ENCODE measurements around the gene C4orf51. TPM values are rescaled to one million over a fixed set of nuclear protein-coding genes. Genes with fewer than 3 reads are reported as not detected.

The C4orf51 gene
- total and polyA plus RNA-seq, 7 experiments from 2014 or later = not detected

- H3K36me3 ChIP-seq (ENCODE audit: control insufficient read depth in 2 of 3, insufficient read depth in 3 of 3, low read length in 3 of 3) = peaks cover 6 to 37% (median 15%) of the 10 kb centered on the region in 3 experiments
Measured at GRCh38 chr4:145775406-145775805, 95.5 kb downstream of the C4orf51 start.

DNA sequence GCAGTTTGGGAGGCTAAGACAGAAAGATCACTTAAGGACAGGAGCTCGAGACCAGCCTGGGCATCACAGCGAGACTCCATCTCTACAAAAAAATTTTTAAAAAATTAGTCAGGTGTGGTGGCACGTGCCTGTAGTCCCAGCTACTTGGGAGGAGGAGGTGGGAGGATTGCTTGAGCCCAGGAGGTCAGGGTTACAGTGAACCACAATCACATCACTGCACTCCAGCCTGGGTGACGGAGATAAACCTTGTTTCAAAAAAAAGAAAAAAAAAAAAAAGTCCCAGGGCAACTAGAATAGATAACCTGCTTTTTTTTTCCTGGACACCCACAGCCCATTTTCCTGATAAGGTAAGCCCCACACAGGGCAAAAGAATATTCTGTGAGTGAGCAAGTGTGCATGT is 96.3 kb downstream of the C4orf51 start:
- Mint-ChIP-seq H3K27me3 (no peaks in the 10 kb centered on the region), H3K36me3 (peaks cover 19 to 64% (median 44%) of the 10 kb centered on the region in 5 donors), H3K4me1 (peaks cover 0 to 8% (median 0%) of the 10 kb centered on the region in 7 donors), H3K9me3 (no peaks in the 10 kb centered on the region), H3K27ac (no peak overlapping the region), H3K4me3 (no peak overlapping the region)
- intact Hi-C loops (cut with micrococcal nuclease) = no loop called here
- ChIA-PET CTCF (no interaction called here), POLR2A (no interaction called here)
- H3K27ac ChIP-seq (ENCODE audit: low read depth, low read length) = no peak overlapping the region
- H3K9me3 ChIP-seq (ENCODE audit: control insufficient read depth in 2 of 3, low read length in 3 of 3) = no peaks in the 10 kb centered on the region
- H3K27me3 ChIP-seq (ENCODE audit: control insufficient read depth in 2 of 2, insufficient read depth in 2 of 2, low read length in 2 of 2) = no peaks in the 10 kb centered on the region
- peaks cover 6 to 37% (median 15%) of the 10 kb centered on the region in 3 experiments for H3K36me3 ChIP-seq (ENCODE audit: control insufficient read depth in 2 of 3, insufficient read depth in 3 of 3, low read length in 3 of 3)
- DNase-seq = no peak
- H3K4me3 ChIP-seq (ENCODE audit: low read length) = no peak overlapping the region
- H3K4me1 ChIP-seq (ENCODE audit: control insufficient read depth in 2 of 2, insufficient read depth in 2 of 2, low read length in 2 of 2) = no peaks in the 10 kb centered on the region
- no peak for ATAC-seq

More at GRCh38 chr4:145775406-145775805, 95.5 kb downstream of the C4orf51 start:
- no peak overlapping the region for H3K4me3 ChIP-seq (ENCODE audit: low read length)
- no peak for ATAC-seq
- H3K36me3 Mint-ChIP-seq = peaks cover 20 to 67% (median 47%) of the 10 kb centered on the region in 5 donors
- ChIA-PET CTCF (no interaction called here), POLR2A (no interaction called here)
- H3K27ac ChIP-seq (ENCODE audit: low read depth, low read length) = no peak overlapping the region
- no peak overlapping the region for H3K27ac Mint-ChIP-seq
- intact Hi-C loops (cut with micrococcal nuclease) = no loop called here
- H3K9me3 ChIP-seq (ENCODE audit: control insufficient read depth in 2 of 3, low read length in 3 of 3) = no peaks in the 10 kb centered on the region
- H3K4me1 Mint-ChIP-seq = peaks cover 0 to 7% (median 0%) of the 10 kb centered on the region in 7 donors
- H3K27me3 Mint-ChIP-seq = no peaks in the 10 kb centered on the region
- no peaks in the 10 kb centered on the region for H3K9me3 Mint-ChIP-seq
- DNase-seq = no peak
- no peaks in the 10 kb centered on the region for H3K4me1 ChIP-seq (ENCODE audit: control insufficient read depth in 2 of 2, insufficient read depth in 2 of 2, low read length in 2 of 2)
- H3K4me3 Mint-ChIP-seq = no peak overlapping the region
- no peaks in the 10 kb centered on the region for H3K27me3 ChIP-seq (ENCODE audit: control insufficient read depth in 2 of 2, insufficient read depth in 2 of 2, low read length in 2 of 2)

GRCh38 chr4:145779319-145779801 is 99.4 kb downstream of the C4orf51 start:
- Histone ChIP-seq H3K4me1 (ENCODE audit: control insufficient read depth in 2 of 2, insufficient read depth in 2 of 2, low read length in 2 of 2) (no peaks in the 10 kb centered on the region), H3K4me3 (ENCODE audit: low read length) (no peak overlapping the region), H3K36me3 (ENCODE audit: control insufficient read depth in 2 of 3, insufficient read depth in 3 of 3, low read length in 3 of 3) (peaks cover 1 to 32% (median 7%) of the 10 kb centered on the region in 3 experiments), H3K27me3 (ENCODE audit: control insufficient read depth in 2 of 2, insufficient read depth in 2 of 2, low read length in 2 of 2) (no peaks in the 10 kb centered on the region), H3K27ac (ENCODE audit: low read depth, low read length) (no peak overlapping the region), H3K9me3 (ENCODE audit: control insufficient read depth in 2 of 3, low read length in 3 of 3) (no peaks in the 10 kb centered on the region)
- H3K27me3 Mint-ChIP-seq = no peaks in the 10 kb centered on the region
- H3K36me3 Mint-ChIP-seq = peaks cover 16 to 63% (median 30%) of the 10 kb centered on the region in 5 donors
- H3K4me3 Mint-ChIP-seq = no peak overlapping the region
- intact Hi-C loops (cut with micrococcal nuclease) = no loop called here
- CTCF ChIA-PET = no interaction called here
- no peak for ATAC-seq
- peaks cover 0 to 6% (median 0%) of the 10 kb centered on the region in 11 donors for H3K9me3 Mint-ChIP-seq
- POLR2A ChIA-PET = no interaction called here
- peak overlapping the region in 1 of 9 donors; percentile 66 for H3K27ac Mint-ChIP-seq
- H3K4me1 Mint-ChIP-seq = peaks cover 0 to 12% (median 0%) of the 10 kb centered on the region in 7 donors
- no peak for DNase-seq

DNA sequence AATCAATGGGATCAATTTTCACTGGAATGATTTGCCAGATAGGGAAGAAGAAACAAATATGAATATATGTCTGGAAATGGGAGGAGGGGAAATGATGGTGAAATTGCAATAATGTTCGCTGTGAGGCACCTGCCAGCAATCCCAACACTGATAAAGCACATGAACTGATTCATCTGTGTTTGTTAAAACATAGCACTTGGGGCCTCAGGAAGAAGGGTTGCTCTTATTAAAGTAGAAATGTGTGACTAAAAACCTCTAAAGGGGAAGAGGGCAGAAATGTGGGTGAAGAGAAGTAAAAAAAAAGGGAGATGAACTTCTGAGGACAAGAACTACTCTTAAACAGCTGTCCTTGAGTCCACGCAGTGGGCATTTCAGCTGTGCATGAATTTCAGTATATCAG is 101.4 kb downstream of the C4orf51 start:
- ChIA-PET CTCF (no interaction called here), POLR2A (no interaction called here)
- Histone ChIP-seq H3K4me1 (ENCODE audit: control insufficient read depth in 2 of 2, insufficient read depth in 2 of 2, low read length in 2 of 2) (no peaks in the 10 kb centered on the region), H3K36me3 (ENCODE audit: control insufficient read depth in 2 of 3, insufficient read depth in 3 of 3, low read length in 3 of 3) (peaks cover 0 to 17% (median 0%) of the 10 kb centered on the region in 3 experiments), H3K4me3 (ENCODE audit: low read length) (no peak overlapping the region), H3K9me3 (ENCODE audit: control insufficient read depth in 2 of 3, low read length in 3 of 3) (no peaks in the 10 kb centered on the region), H3K27ac (ENCODE audit: low read depth, low read length) (no peak overlapping the region), H3K27me3 (ENCODE audit: control insufficient read depth in 2 of 2, insufficient read depth in 2 of 2, low read length in 2 of 2) (no peaks in the 10 kb centered on the region)
- Mint-ChIP-seq H3K4me1 (peaks cover 0 to 11% (median 0%) of the 10 kb centered on the region in 7 donors), H3K27me3 (no peaks in the 10 kb centered on the region), H3K27ac (peak overlapping the region in 2 of 9 donors; percentile 11 to 48), H3K36me3 (peaks cover 12 to 60% (median 36%) of the 10 kb centered on the region in 5 donors), H3K9me3 (peaks cover 0 to 14% (median 0%) of the 10 kb centered on the region in 11 donors), H3K4me3 (no peak overlapping the region)
- intact Hi-C loops (cut with micrococcal nuclease) = no loop called here
- ATAC-seq = no peak
- no peak for DNase-seq

Other genes with a start within 250 kb of the C4orf51 start
- gene SMAD1, start 198.3 kb upstream of the C4orf51 start, total RNA-seq = 10 to 100 TPM in 1 of 5 experiments, 1 to 10 TPM in 2, under 1 TPM in 2; 0.29 to 13.5 (median 1.2) TPM
- 1 to 10 TPM in 1 of 2 donors, under 1 TPM in 1; 0.73 to 1.1 TPM for gene SMAD1, start 198.3 kb upstream of the C4orf51 start, polyA plus RNA-seq
- gene MMAA, start 60.8 kb upstream of the C4orf51 start, total RNA-seq = 10 to 100 TPM in 4 of 5 experiments, 1 to 10 TPM in 1; 7.2 to 17.3 (median 12.8) TPM
- 10 to 100 TPM; 14.4 to 15.4 TPM for gene MMAA, start 60.8 kb upstream of the C4orf51 start, polyA plus RNA-seq